Left renal pelvis (tissue), 4 donors: Measurements from ENCODE around the gene ING3. TPM values are rescaled to one million over a fixed set of nuclear protein-coding genes. Genes with fewer than 3 reads are reported as not detected.
"Not testable (repeated sequence)": the region's sequence is repeated elsewhere in the genome, so short reads cannot be mapped to it uniquely, and the experiment has no call there.

Source experiments
- DNase-seq, 4 donors: peaks; one replicate each; pipeline ENCODE4 v3.0.0-alpha.2; 2013; ENCODE audit warnings: low read depth in 4 of 4, low spot score in 3 of 4
- polyA plus RNA-seq, 4 donors: library from polyadenylated mRNA; unstranded; fragments of 120-200 nt; gene quantifications; one replicate each; pipeline ENCODE4 v1.2.1, GENCODE V29; 2013; ENCODE audit not compliant: insufficient read length in 4 of 4

Gene ING3
- polyA plus RNA-seq, 4 donors = 34.5 to 49.2 (median 37.9) TPM

DNA sequence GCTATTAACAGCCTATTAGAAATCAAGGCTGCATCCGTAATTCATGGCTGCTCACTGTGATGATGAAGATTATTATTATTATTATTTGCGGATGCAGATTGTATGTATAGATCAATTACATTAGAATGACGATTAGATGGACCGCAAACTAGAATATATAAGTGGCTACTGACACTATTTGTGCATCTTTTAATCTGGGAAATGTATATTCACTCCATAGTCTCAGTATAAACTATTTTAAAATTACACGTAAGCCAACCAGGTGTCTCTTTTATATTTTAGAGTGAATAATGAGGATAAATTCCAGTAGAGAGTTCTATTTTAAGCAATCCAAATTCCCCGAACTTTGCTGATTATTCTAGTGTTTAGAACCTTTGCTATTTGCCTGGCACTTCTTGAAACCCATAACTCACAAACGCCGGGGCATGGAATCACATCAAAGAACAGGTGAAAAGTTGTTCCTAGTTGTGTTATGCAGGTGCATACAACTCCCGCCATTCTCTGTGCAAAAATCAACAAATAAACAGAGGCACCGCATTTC lies 509 bp upstream of the ING3 start:
- DNase-seq = no peak

DNA sequence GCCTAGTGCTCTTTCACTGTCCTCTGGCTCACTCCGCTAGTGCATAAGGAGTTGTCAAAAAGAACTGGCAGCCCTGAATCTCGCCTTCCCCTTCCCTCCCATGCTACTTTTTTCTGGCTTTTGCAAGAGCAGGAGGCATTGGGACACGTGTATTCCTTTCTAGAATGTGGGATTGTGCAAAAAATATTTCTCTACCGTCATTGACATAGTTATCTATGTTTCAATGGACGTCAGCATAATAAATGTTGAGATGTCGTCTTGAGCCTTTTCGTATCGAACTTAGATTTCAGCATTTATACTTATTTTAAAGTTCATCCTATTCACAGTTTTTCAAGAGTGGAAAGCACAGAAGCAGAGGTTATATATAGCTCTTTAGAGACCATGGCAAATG lies 727 bp downstream of the ING3 start:
- DNase-seq = no peak

DNA sequence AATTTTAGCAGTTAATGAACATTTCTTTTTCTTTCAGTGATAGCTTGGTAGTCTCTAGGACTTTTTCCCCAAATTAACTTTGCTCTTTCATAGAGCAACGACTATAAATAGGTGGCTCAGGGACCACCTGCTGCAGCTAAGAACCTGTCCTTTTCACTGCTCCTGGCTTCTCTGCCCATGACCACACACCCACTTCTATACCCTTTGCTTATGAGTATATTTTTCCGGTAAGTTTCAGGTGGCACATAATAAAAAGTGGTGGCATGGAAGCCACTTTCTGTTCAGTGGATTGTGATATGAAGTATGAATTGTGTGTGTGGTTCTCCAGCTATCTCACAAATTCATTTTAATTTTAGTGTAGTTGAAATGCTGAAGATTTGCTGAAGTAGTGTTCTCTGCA lies 1.2 kb downstream of the ING3 start:
- DNase-seq = no peak

DNA sequence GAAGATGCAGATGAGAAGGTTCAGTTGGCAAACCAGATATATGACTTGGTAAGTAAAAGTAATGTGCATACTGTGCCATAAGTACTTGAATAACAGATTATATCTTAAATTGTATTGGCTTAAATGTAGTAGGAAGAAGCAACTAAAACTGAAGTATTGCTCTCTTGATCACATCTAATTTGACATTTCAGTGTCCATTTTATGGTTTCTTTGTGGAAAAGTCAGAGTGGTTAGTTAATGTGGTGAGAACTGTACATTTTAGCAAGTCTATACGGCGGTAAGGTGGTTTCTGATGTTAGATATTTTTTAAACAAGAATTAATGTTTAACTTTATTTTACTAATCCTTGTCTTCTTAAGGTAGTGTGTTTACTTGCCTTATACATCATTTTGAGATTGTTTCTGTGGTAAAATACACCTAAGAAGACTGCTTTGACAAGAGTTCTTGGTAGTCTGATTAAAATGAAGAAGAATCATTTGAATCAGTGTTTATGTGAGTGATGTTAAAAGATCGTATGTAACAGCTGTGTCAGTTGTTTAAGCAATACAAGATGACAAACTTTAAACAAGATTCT lies 5.1 kb downstream of the ING3 start:
- no peak for DNase-seq

DNA sequence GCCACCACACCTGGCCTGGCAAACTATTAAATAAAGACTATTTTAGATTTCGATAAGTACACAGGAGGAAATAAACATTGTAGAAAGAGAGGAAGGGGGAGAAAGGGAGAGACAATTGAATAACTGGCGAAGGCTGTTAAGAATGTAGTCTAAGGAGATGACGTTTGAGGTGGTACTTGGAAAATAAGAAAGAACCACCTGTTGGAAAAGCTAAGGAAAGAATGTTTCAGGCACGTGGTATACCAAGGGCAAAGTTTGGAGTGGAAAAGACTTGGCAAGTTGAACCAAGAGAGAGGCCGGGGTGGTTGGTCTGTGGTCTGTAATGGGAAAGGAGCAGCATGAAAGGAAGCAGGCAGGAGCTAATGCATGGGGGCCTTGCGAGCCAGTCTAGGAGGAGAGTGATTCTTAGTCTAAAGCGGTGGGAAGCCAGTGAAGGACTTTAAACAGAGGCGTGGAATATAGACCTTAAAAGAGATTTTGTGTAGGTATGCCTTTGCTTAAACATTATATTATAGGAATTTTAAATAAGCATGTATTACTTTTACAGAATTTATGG lies 9.4 kb downstream of the ING3 start:
- no peak for DNase-seq

DNA sequence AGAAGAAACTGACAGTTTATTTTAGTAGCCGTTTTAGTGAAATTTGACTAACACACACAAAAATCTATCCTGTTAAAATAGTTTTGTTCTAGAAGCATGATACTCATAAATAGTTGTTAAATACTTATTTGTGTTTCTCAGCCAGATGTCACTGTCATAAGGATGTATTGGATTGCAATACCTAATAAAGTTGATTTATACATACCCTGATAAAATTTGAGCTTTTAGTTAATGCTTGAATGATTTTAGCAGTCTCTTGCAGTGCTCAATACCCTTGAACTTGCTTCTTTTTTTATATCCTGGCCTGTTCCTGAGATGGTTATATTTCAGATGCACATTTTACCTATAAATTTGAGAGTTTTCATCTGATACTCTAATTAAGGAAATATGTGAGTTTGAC lies 10.1 kb downstream of the ING3 start:
- DNase-seq = peak in 1 of 4 donors; percentile 11

DNA sequence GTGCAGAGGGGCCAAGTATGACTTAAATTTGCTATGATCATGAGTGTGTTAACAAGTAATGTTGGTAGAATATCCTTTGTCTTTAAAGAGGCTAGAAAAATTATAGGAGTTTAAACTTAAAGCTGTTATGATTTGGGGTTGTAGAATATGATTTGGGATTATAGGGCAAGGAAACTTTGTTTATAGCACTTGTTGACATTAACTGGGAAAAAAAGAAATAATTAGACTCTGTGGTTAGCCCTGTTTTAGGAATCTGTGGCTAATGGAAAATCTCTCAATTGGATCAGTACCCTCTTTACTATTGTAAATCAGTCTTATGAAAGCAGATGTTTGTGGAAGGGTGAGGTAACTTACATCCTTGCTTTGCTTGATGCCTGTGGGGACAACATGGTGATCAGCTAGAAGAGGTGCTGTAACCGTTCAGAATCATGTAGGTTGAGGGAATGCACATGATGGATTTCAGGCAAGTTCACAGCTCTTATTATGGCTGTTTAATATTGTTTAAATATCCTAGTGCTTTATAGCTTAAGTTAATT lies 11.1 kb downstream of the ING3 start:
- DNase-seq = no peak

DNA sequence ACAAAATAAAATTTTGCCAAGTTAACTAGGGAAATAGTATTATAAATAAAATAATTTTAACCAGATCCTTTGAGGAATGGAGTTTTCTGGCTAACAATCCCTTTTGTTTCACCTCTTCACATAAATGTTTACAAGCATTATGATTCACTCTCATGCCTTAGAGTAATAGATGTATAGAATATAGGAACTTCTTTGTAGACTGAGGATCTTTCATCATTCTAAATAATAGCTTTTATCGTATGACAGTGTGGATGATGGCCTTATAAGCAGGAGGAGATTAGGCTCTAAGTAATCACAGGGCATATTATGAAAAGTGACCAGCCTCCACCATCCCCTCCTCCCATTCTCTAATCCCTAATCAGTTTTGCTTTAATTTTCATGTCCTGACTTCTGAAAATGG lies 13.5 kb downstream of the ING3 start:
- no peak for DNase-seq

DNA sequence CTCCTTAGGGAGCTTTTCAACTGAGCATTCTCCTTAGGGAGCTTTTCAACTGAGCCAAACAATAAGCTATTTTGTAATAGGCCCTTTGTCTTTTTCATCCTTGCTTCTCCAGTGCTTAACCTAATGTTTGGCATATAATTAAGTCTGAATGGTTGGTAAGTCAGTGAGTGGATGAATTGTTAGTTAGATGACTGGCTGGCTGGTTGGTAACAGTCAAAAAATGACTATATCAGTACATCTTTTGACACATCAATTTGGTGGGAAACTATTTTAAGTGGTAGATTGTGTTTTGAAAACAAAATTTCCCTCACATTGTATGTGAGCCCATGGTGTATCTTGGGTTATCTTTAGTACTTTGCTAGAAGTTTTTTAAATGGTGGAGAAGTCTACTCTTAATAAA lies 16.4 kb downstream of the ING3 start:
- no peak for DNase-seq

DNA sequence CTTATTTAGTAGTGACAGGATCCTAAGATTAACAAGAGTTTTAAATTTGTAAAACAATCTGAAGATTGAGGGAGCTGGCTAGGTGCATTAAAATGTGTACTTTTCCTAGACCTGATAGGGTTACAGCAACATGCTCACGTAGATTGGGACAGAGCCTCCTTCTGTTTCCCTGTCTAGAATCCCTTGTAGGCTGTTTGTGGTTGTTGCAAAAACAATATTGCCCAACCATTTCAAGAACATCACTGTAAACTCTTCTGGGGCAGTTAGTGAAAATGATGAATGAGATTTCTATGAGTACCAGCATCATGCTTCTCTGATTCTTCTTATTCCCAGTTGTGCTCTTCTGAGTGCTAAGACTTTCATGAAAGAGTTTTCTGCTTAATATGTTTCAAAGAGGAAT lies 23.3 kb downstream of the ING3 start:
- no peak for DNase-seq

DNA sequence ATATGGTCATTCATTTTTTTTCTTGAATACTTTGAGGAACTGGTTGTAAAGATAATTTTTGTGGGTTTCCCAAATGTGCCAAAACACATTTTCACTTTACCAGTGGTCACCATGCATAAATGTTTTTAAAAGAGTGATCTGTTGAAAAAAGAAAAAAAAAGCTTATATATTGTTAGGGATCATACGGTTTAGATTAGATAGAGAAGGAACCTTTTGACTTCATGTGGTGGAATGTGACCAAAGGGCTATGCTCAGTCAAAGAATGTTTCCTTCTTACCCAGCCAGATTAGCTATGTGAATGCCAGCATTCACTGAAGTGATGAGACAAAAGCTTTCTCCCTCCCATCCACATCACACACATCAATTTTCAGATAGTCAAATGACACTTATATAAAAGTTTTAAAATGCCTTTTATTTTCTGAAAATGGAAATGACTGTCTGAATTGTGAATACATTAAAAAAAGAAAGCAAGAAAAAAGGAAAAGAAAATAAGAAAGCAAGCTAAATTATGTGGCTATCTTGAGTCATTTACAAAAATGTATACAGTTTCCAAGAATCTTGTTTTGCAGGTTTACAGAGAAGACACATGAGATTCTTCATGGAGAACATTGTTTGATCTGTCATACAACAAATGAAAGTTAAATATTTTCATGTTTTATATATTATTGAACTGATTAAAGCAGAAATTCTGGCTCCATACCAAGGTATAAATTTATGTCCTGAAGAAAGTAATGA lies 29.4 kb downstream of the ING3 start:
- DNase-seq = no peak

DNA sequence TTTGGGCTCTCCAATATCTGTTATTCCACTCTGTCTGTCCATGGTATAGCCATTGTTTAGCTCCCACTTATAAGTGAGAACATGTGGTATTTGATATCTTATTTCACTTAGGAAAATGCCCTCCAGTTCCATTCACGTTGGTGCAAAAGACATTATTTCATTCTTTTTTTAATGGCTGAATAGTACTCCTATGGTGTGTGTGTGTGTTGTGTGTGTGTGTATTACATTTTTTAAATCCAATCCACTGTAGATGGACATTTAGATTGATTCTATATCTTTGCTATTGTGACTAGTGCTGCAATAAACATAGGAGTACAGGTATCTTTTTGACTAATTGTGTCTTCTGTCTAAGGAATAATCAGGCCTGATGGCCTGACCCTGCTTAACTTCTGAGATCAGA lies 30.5 kb downstream of the ING3 start:
- DNase-seq = no peak

DNA sequence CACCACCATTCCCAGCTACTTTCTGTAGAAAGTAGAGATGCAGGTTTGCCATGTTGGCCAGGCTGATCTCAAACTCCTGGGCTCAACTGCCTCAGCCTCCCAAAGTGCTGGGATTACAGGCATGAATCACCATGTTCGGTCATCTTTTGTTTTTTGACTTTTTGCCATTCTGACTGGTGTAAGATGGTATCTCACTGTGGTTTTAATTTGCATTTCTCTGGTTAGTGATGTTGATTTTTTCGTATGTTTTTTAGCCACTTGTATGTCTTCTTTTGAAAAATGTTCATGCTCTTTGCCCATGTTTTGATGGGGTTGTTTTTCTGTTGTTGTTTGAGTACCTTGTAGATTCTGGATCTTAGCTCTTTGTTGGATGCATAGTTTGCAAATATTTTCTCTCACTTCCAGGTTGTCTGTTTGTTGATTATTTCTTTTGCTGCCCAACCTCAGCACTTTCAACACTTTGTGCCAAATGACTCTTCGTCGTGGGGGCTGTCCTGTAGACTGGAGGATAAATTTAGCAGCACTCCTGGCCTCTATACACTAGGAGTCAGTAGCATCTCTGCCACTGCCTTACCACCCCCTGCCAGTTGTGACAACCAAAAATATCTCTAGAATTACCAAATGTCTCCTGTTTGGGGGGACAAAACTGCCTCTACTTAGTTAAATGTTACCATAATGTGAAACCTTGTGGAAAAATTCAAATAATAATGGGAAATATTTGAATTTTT lies 31.5 kb downstream of the ING3 start:
- no peak for DNase-seq

DNA sequence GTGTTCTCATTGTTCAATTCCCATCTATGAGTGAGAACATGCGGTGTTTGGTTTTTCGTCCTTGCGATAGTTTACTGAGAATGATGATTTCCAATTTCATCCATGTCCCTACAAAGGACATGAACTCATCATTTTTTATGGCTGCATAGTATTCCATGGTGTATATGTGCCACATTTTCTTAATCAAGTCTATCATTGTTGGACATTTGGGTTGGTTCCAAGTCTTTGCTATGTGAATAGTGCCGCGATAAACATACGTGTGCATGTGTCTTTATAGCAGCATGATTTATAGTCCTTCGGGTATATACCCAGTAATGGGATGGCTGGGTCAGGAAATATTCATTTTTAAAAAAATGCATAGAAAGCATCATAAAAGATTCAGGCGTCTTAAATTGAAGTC lies 33.0 kb downstream of the ING3 start:
- DNase-seq = not testable (repeated sequence)

DNA sequence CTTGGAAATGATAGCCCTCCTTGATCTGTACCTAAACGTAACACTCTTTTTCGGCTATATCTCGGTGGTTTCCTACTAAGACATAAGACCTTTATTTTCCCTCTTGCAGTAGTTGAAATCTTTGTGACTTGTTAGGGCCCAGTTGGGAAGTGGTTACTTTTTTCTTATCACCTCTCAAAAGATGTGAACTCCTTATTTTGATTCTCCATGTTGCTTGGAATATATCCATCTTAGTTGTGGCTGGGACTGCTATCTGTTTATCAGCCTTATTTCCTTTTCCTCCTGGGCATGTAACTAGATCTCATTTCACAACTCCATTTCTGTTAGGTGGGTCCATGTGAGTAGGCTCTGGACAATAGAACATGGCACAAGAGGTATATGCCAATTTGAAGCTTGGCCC lies 33.8 kb downstream of the ING3 start:
- DNase-seq = no peak

DNA sequence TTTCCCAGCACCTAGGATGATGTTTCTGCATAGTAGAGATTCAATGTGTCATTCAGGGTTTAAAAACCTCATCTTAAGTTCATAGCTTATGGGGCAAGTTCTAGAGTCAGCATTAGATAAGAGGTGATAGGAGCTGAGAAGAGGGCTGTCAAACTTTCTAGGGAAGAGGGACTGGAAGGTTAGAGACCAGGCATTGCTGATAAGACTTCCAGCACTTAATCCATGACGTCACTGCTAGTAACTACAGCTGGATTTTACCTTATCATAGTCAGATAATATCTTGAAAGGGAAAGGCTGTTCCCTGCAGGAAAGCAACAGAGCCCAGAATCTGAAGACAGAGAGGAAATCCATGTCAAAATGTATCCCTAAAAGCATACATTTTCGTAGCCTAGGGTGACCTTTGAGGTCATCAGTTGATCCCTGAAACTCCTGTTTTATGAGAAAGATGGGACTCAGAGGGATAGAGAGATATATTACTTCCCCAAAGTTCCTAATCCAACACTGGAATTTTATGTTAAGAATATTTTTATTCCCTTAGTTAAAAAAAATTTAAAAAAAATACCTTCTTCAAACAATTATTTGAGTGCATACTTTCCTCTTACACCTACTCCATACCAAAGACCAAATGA lies 34.7 kb downstream of the ING3 start:
- no peak for DNase-seq

DNA sequence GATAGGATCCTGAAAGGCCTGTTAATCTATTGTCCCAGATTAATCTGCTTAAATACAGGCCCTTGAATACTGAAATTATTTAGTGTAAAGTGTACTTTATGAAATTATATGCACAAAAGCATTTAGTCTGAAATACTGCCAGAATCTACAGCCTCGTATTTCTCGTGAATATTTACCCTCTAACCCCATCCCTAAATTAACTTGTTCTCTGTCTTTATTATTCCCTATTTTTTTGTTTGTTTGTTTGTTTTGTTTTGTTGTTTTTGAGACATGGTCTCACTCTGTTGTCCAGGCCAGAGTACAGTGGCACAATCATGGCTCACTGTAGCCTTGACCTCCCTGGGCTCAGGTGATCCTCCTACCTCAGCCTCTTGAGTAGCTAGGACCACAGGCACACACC lies 35.3 kb downstream of the ING3 start:
- no peak for DNase-seq

DNA sequence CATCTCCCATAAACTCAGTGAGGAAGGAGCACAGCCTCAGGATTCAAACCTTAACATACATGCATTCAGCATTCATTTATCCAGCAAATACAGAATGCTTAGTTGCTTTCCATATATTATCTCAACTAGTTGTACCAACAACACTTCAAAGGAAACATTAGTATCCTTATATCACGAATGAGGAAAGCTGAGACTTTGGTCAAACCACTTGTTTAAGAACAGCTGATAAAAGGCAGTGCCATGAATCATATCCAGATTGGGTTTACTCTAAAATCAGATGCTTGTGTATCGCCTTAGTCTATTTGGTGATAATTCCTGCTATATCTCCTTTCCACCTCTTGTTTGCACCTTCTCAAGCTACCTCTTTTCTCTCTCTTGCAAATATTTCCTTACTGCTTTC lies 36.1 kb downstream of the ING3 start:
- no peak for DNase-seq

DNA sequence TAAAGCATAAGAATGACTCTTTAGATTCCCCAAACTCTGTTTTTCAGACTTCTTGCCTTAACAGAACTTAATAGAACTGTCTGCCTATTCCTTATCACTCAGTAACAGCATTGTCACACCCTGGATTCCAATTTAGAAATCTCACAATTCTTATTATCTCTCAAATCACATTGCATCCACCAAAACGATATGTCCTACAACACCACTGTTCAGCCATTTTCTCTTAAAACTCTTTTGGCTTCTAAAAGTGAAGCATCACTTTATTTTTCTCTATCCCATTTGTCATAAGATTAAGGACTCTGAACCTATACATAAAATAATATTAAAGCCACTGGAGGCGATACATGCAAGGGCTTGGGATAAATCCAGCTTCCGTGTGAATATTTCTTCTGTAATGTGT lies 36.7 kb downstream of the ING3 start:
- DNase-seq = no peak

DNA sequence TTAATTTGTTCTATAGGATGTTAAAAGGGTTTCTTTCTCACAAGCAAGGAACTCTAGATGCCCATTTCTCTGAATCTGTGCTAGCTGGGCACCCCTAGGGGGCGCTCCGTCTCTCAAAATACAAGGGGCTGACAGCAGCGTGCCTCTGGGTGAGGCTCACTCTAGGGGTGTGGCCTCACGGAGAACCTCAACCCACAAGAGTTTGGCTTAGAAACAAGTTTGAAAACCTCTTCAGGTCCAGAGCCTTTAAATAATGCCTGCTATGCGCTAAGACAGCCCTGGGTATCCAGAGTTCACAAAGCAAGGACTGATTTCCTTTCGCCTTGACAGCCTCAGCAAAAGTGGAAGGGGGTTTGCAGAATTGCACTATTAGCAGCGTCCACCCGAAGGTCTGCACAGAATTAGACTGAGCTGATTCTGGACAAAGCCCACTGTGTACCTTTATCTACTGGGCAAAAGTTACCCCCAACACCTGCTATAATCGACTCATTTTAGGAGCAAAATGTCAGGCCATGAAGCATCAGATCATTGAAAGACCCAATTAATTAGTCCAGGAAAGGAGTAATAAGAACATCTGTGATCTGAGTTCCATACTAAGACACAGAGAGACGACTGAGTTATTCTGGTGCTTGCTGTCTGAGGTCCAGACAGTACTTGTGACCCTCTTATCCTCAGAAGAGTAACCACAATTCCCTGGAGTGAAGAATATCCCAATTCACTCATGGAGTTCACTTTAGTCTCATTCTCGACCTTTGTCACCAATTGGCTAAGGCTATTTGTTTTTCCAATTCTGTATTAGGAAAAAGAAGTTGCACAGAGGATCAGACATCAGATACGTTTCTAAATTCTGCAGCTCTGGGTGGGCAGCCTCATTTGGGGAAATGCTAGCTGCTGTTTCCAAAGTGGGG lies 37.4 kb downstream of the ING3 start:
- peak in 2 of 4 donors; percentile 75 to 85 for DNase-seq
